GM20431 (cell line): Measurements from ENCODE around the gene TEX264.

ENCODE experiments used
- in situ Hi-C: fragments of 300-500 bp; cut with MseI, MboI; formaldehyde crosslinking; loops from one replicate; pipeline ENCODE4 v1.15.0; 2020; ENCODE audit warnings: low sequenced_read_pairs; ENCODE audit not compliant: unreplicated experiment

The TEX264 gene

GRCh38 chr3:51711352-51712037 lies 40.4 kb downstream of the TEX264 start:
- in situ Hi-C loops: loop anchor here (10.0 kb wide), 1 partner anchor 93 kb away; no protein-coding TSS in a partner anchor

GRCh38 chr3:51712038-51712420 lies 41.0 kb downstream of the TEX264 start:
- in situ Hi-C loops: loop anchor here (10.0 kb wide), 1 partner anchor 93 kb away; no protein-coding TSS in a partner anchor

GRCh38 chr3:51712511-51712931 lies 41.5 kb downstream of the TEX264 start:
- in situ Hi-C loops: loop anchor here (10.0 kb wide), 1 partner anchor 92 kb away; no protein-coding TSS in a partner anchor

- in situ Hi-C loops: loop anchor here (10.0 kb wide), 1 partner anchor 92 kb away; no protein-coding TSS in a partner anchor
These were observed 41.9 kb downstream of the TEX264 start for GRCh38 chr3:51712963-51713362.

- in situ Hi-C loops: loop anchor here (10.0 kb wide), 1 partner anchor 89 kb away; no protein-coding TSS in a partner anchor
These were observed 44.4 kb downstream of the TEX264 start for GRCh38 chr3:51715231-51715976.

- in situ Hi-C loops: loop anchor here (10.0 kb wide), 1 partner anchor 89 kb away; no protein-coding TSS in a partner anchor
These were observed 44.9 kb downstream of the TEX264 start for GRCh38 chr3:51715977-51716294.

- in situ Hi-C loops: loop anchor here (10.0 kb wide), 1 partner anchor 88 kb away; no protein-coding TSS in a partner anchor
These were observed 45.8 kb downstream of the TEX264 start for GRCh38 chr3:51716805-51717204.

GRCh38 chr3:51717446-51717845 lies 46.4 kb downstream of the TEX264 start:
- in situ Hi-C loops: loop anchor here (10.0 kb wide), 1 partner anchor 87 kb away; no protein-coding TSS in a partner anchor

GRCh38 chr3:51717947-51718346 lies 46.9 kb downstream of the TEX264 start:
- in situ Hi-C loops: loop anchor here (10.0 kb wide), 1 partner anchor 87 kb away; no protein-coding TSS in a partner anchor

- in situ Hi-C loops: loop anchor here (10.0 kb wide), 1 partner anchor 86 kb away; no protein-coding TSS in a partner anchor
These were observed 47.7 kb downstream of the TEX264 start for GRCh38 chr3:51718547-51719409.

GRCh38 chr3:51719410-51720025 lies 48.5 kb downstream of the TEX264 start:
- in situ Hi-C loops: loop anchor here (10.0 kb wide), 1 partner anchor 85 kb away; no protein-coding TSS in a partner anchor

- in situ Hi-C loops: no loop called here
These were observed 49.4 kb downstream of the TEX264 start for GRCh38 chr3:51720292-51721061.

- in situ Hi-C loops: no loop called here
These were observed 50.2 kb downstream of the TEX264 start for GRCh38 chr3:51721062-51721745.

GRCh38 chr3:51722362-51722761 lies 51.3 kb downstream of the TEX264 start:
- in situ Hi-C loops: no loop called here

- in situ Hi-C loops: no loop called here
These were observed 56.4 kb downstream of the TEX264 start for GRCh38 chr3:51727500-51727899.

GRCh38 chr3:51729042-51729633 lies 58.1 kb downstream of the TEX264 start:
- in situ Hi-C loops: no loop called here

- in situ Hi-C loops: no loop called here
These were observed 63.0 kb downstream of the TEX264 start for GRCh38 chr3:51733859-51734571.
